ENCODE data around the gene MAP3K19.
"Not testable (repeated sequence)": the region's sequence is repeated elsewhere in the genome, so short reads cannot be mapped to it uniquely, and the experiment has no call there.

Gene MAP3K19, protein sequence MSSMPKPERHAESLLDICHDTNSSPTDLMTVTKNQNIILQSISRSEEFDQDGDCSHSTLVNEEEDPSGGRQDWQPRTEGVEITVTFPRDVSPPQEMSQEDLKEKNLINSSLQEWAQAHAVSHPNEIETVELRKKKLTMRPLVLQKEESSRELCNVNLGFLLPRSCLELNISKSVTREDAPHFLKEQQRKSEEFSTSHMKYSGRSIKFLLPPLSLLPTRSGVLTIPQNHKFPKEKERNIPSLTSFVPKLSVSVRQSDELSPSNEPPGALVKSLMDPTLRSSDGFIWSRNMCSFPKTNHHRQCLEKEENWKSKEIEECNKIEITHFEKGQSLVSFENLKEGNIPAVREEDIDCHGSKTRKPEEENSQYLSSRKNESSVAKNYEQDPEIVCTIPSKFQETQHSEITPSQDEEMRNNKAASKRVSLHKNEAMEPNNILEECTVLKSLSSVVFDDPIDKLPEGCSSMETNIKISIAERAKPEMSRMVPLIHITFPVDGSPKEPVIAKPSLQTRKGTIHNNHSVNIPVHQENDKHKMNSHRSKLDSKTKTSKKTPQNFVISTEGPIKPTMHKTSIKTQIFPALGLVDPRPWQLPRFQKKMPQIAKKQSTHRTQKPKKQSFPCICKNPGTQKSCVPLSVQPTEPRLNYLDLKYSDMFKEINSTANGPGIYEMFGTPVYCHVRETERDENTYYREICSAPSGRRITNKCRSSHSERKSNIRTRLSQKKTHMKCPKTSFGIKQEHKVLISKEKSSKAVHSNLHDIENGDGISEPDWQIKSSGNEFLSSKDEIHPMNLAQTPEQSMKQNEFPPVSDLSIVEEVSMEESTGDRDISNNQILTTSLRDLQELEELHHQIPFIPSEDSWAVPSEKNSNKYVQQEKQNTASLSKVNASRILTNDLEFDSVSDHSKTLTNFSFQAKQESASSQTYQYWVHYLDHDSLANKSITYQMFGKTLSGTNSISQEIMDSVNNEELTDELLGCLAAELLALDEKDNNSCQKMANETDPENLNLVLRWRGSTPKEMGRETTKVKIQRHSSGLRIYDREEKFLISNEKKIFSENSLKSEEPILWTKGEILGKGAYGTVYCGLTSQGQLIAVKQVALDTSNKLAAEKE (N-terminal part only)

GRCh38 chr2:135047300-135047699, at the start of gene MAP3K19:
Gene MAP3K19 (minus strand): TSS chr2:135047447. CDS start chr2:135024647, 22,800 bp downstream.
- peak; percentile 2 for DNase-seq

DNA sequence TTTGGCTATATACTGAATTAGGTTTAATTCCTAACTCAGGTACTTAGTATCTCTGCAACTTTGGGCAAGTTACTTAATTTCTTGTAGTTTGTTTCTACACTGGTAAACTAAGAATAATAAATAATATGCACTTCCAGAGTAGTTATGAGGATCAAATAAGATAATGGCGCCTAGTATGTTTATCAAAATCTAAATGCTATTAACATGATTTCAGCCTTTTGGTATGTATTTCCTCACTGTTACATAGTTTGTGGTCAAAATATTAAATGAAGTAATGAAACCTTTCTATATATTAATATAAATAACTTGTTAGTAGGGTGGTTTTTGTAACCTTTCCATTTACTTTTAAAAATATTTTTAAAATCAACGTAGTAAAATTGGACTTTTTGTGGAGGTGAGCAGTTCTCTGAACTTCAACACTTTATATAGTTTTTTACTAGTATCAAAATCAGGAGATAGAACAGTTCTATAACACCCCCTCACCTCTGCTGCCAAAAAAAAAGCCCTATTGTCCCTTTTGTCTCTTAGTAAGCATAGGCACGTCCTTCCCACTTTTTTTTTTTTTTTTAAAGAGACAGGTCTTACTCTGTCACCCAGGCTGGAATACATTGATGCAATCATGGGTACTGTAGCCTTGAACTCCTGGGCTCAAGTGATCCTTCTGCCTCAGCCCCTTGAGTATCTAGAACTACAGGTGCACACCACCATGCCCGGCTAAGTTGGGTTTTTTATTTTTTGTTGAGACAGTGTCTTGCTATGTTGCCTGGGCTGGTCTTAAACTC, 49.6 kb upstream of the MAP3K19 start:
- no peak for DNase-seq

- DNase-seq, result no peak
Observed at GRCh38 chr2:135095591-135095990, 48.3 kb upstream of the MAP3K19 start.

DNA sequence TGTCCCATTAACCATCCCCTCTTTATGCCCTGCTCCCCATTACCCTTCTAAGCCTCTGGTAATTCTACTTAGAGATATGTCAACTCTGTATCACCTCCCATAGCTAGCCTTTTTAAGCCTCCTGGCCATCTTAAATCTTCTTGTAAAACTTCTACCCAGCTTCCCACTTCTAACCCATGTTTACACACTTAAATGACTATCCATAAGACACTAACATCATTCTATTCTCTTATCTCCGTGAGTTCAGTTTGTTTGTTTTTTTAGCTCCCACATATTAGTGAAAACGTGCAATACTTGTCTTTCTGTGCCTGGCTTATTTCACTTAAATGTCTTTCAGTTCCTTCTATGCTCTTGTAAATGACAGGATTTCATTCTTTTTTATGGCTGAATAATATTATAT, 47.3 kb upstream of the MAP3K19 start:
- DNase-seq, result no peak

DNA sequence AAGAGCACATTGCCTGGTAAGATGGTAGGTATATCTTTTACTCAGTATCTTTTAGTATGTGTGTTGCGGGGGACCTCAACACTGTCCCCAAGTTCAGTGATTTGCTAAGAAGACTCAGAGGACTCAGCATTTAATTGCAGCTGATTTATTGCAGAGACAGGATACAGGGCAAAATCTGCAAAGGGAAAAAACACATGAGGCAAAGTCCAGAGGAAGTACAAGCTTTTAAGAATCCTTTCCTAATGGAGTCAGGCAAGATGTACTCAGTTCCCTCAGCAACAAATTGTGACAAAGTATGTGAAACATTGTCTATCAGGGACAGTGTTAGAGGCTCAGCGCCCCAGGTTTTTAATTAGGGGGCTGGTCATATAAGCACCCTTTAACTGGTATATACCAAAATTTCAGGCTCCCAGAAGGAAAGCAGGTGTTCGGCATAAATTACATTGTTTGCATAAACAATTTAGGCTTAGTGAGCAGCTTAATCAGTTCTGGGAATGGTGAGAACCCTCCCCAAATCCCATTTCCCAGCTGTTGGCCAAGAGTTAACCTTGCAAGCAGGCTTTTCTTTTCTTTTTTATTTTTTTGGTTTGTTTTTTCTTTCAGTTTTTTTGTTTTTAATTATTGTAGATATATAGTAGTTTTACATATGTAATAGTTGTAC, 46.6 kb upstream of the MAP3K19 start:
- no peak for DNase-seq

GRCh38 chr2:135093193-135093592, 45.9 kb upstream of the MAP3K19 start:
- no peak for DNase-seq

DNA sequence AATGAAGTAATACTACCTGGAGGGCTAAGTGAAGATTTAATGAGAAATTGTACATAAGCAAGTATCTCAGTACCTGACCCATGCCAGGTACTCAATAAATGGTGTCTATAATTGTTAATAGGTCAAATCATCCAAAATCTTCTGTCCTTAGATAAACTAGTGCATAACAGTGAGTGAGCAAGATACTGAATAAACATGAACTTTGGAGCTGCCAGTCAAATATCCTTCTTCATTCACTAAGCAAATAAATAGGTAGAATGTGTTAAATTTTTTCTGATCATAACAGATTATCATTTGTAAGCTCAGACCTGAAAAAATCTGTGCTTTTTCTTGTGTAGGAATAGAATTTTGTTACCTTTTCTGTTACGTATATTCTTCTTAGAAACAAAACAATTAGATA, 44.4 kb upstream of the MAP3K19 start:
- DNase-seq, result no peak

DNA sequence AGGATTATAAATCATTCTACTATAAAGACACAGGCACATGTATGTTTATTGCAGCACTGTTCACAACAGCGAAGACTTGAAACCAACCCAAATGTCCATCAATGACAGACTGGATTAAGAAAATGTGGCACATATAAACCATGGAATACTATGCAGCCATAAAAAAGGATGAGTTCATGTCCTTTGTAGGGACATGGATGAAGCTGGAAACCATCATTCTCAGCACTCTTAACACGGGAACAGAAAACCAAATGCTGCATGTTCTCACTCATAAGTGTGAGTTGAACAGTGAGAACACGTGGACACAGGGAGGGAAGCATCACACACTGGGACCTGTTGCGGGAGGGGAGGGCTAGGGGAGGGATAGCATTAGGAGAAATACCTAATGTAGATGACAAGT, 42.4 kb upstream of the MAP3K19 start:
- not testable (repeated sequence) for DNase-seq

DNA sequence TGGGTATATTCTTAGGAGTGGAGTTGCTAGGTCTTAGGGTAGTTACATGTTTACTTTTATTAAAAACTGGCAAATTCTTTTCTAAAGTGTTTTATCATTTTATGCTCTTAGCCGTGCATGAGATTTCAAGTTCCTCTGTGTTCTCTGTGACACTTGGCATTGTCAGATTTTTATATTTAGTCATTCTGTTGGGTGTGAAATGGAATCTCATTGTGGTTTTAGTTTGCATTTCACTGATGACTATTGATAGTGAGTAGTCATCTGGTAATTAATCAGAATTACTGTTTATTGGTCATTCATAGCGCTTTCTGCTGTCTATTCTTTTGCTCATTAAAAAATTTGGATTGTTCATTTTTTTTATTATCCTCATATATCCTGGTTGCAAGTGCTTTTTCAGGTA, 39.0 kb upstream of the MAP3K19 start:
- DNase-seq, result no peak

DNA sequence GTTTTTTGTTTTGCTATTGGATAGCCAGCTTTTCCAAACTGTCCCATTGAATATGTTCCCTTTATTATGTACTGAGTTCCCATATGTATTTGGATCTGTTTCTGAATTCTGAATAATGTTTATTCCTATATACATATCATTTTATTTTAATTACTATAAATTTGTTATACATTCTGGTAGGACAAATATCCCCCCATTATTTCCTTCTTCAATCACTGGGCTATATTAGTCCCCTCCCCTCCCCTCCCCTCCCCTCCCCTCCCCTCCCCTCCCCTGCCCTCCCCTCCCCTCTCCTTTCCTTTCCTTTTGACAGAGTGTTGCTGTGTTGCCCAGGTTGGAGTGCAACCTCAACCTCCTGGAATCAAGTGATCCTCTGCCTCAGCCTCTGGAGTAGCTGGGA, 31.2 kb upstream of the MAP3K19 start:
- no peak for DNase-seq

DNA sequence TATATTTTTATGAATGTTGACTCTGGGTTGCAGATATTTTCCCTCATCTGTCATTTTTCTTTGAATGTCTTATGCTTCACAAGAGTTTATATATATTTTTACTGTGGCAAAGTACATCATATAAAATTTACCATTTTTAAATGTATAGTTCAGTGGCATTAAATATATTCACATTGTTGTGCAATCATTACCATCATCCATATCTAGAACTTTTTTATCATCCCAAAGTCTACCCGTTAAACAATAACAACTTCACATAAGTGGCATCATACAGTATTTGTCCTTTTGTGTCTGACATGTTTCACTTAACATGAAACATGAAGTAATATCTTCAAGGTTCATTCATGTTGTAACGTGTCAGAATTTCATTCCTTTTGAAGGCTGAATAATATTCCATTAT, 29.3 kb upstream of the MAP3K19 start:
- DNase-seq, result no peak

GRCh38 chr2:135074216-135074615, 27.0 kb upstream of the MAP3K19 start:
- DNase-seq, result no peak

DNA sequence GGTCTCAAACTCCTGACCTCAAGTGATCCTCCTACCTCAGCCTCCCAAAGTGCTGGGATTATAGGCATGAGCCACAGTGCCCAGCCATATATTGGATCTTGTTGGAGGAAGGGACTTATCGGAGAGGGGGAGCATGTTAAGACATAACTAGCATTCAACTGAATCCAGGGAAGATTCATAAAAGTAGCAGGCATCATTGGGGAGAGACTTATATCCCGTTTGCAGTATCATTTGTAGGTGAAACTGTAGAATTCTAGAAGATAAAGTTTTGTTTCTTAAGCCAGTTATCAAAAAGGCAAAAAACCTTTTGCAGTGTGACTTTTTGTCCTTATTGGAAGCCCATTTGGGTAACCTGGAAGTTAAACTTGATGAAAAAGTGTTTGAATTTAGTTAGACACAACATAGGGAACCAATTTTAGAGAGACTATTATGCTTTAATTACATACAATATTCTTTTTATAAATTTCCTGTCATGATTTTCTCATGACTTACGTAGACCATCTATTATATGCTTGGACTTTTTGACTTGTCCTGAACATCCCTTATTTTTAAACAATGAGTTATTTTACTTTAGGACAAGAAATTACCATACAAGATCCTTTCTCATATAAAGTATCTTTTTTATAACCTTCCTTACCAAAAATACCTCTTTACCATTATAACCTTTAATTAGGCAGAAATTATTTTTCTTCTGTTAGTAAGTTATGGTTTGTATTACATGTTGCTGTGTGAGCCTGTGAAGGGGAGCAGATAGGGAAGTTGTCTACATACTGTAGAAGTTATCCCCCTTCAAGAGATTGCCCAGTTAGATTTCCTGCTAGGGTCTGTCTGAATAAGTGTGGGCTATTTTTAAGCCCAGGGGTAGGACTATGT, 25.1 kb upstream of the MAP3K19 start:
- no peak for DNase-seq

GRCh38 chr2:135066710-135067109, 19.5 kb upstream of the MAP3K19 start:
- DNase-seq, result no peak

GRCh38 chr2:135064149-135064548, 16.9 kb upstream of the MAP3K19 start:
- no peak for DNase-seq

GRCh38 chr2:135063210-135063609, 16.0 kb upstream of the MAP3K19 start:
- DNase-seq, result no peak

- DNase-seq, result no peak
Observed at GRCh38 chr2:135059577-135059976, 12.3 kb upstream of the MAP3K19 start.

GRCh38 chr2:135056790-135057189, 9.5 kb upstream of the MAP3K19 start:
- DNase-seq, result no peak

DNA sequence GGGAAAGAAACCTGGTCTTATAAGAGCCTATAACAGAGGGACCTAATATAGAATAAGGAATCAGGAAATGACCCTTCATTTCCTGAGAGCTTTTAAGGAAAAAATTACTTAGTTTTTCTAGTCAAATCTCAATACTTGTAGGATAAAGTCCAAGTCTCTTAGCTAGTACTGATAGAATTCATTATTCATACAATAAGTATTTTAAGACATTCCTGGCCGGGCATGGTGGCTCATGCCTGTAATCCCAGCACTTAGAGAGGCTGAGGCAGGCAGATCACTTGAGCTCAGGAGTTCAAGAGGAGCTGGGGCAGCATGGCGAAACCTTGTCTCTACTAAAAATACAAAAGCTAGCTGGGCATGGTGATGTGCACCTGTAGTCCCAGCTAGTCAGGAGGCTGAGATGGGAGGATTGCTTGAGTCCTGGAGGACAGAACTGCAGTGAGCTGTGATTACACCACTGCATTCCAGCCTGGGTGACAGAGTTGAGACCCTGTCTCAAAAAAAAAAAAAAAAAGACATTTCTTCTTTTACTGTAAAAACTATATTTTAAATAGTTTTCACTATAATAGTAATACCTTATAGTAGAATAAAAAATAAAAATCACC, 8.0 kb upstream of the MAP3K19 start:
- DNase-seq, result no peak

GRCh38 chr2:135052997-135053474, 5.8 kb upstream of the MAP3K19 start:
- no peak for DNase-seq
